GM19025 (cell line): ENCODE results near the gene FGFRL1.
"Not testable (repeated sequence)": the region's sequence is repeated elsewhere in the genome, so short reads cannot be mapped to it uniquely, and the experiment has no call there.

Source experiments
- ATAC-seq: cut with Tn5 transposase; IDR thresholded peaks from one replicate; pipeline ENCODE4 v1.9.1; 2021; ENCODE audit warnings: mild to moderate bottlenecking, low read depth, moderate library complexity; ENCODE audit not compliant: unreplicated experiment

FGFRL1 gene

DNA sequence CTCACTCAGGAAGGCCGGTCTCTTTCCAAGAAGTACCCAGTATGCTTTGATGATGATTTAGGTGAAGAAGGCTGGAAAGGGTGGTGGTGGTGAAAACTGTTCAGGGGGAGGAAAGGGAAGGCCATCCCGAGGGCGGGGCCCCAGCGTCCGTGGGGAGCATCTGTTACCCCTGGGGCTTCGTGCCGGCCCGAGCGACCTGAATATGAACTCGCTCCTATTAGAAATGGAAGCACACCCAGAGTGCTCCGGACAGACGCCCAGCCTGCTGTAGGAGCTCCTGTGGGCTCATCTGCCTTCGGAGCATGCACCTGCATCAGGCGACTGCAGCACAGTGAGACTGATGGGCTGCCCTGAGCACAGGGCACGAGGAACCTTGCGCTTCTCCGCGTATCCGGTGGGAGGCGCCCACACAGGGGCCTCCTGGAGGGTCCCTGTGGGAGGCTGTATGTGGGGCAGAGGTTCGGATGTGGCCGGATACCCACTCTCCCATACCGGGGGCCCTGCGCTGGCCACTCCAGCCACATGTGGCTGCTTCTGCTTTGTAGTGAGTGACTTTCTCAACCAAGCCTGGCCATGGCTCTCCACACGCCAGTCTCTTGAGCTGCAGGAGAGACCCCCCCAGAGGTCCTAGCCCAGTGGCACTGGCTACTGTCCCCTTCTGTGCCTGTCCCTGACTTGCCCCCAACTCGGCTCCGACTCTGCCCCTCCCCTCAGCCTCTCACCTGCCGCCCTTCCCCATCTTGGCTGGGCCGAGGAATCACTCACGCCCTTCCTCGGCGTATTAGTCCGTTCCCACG, 36.7 kb downstream of the FGFRL1 start:
- ATAC-seq, result no peak

DNA sequence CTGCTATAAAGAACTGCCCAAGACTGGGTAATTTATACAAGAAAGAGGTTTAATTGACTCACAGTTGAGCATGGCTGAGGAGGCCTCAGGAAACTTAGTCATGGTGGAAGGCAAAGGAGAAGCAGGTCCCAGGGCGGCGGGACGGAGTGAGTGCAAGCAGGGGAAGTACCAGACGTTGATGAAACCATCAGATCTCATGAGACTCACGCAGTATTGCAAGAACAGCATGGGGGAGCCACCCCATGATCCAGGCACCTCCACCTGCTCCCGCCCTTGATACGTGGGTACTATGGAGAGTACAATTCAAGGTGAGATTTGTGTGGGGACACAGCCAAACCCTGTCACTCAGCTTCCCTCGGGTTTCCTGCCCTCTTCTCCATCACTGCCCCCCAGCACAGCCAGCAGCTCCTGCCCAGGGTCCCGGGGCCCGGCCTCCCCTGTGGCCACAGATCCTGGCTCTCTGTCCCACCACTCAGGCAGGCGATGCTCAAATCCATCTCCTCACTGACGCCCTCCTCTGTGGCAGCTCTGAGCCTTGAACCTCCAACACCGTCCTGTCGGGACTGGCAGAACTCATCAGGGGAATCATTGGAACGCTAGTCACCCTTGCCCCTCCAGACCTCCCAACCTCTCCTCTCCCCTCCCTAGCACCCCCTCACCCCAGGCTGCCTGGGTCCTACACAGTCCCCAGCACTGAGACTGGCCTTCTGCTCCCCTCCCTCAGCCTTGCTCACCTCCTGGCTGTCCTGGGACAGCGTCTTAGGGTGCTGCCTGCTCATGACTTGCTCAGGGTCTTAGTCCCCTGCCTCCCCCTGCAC, 37.6 kb downstream of the FGFRL1 start:
- ATAC-seq, result no peak

GRCh38 chr4:1049591-1049905, 38.1 kb downstream of the FGFRL1 start:
- no peak for ATAC-seq

GRCh38 chr4:1050486-1051213, 39.2 kb downstream of the FGFRL1 start:
- no peak for ATAC-seq

GRCh38 chr4:1051472-1051871, 40.0 kb downstream of the FGFRL1 start:
- no peak for ATAC-seq

GRCh38 chr4:1052231-1052671, 40.8 kb downstream of the FGFRL1 start:
- no peak for ATAC-seq

DNA sequence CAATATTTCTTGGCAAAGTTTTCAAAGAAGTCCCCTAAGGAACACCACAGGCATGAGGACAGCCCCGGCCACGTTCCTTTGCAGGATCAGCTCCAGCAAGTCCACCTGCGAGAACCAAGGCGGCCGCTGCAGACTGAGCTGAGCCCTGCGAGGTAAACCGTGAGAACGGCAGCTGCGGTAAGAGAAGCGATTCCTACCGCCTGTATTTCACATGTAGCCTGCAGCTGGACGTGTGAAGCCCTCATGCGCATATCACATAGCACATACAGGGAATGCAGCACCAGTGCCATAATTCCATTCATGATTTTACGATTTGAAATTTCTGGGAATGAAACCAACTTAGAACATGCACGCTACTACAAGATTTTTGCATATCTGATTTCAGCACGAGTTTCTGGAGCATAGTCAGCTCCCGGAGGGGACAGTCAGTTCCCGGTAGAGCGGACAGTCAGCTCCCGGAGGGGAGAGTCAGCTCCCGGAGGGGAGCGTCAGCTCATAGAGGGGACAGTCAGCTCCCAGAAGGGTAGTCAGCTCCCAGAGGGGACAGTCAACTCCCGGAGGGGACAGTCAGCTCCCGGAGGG, 41.7 kb downstream of the FGFRL1 start:
- ATAC-seq, result no peak

GRCh38 chr4:1053891-1054290, 42.5 kb downstream of the FGFRL1 start:
- not testable (repeated sequence) for ATAC-seq

DNA sequence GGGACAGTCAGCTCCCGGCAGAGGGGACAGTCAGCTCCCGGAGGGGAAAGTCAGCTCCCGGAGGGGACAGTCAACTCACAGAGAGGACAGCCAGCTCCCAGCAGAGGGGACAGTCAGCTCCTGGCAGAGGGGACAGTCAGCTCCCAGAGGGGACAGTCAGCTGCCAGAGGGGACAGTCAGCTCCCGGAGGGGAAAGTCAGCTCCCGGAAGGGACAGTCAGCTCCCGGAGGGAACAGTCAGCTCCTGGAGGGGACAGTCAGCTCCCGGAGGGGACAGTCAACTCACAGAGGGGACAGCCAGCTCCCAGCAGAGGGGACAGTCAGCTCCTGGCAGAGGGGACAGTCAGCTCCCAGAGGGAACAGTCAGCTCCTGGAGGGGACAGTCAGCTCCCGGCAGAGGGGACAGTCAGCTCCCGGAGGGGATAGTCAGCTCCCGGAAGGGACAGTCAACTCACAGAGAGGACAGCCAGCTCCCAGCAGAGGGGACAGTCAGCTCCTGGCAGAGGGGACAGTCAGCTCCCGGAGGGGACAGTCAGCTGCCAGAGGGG, 43.3 kb downstream of the FGFRL1 start:
- ATAC-seq, result not testable (repeated sequence)

- not testable (repeated sequence) for ATAC-seq
Observed at GRCh38 chr4:1055243-1055701, 43.8 kb downstream of the FGFRL1 start.

DNA sequence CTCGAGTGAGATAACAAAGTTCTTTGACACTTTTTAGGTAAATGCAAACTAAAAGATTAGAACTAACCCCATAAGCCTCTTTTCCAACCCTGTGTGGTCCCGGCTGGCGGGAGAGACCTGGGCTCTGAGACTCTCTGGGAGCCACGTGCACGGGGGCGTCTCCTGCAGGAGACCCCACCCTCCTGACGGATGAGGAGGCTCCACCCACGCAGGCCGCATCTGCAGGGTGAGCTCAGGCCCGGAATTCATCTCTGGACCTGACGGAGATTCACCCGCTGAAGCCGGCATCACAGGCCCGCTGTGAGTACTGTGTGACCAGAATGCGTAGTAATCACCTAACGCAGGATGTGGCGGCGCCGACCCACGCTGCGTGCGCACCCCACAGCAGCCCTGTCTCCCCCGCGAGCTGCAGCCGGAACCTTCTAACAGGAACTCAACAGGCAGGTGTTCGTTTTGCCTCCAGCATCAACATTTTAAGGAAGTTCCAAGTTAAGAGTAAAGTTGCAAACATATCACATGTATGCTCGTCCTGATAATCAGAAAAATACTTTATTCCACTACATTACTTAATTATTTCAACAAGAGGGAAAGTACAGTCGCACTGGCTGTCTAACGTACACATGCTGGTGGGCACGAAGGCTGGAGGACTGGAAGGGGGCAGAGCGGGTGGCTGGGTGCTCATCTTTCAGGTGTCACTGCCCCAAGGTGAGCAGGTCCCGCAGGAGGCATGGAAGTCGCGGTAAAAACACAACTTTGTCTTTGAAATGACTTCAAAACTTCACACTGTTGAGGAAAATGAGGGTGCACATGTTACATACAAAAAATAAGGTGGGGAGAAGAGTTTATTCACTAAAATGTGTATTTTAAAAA, 44.5 kb downstream of the FGFRL1 start:
- ATAC-seq, result no peak

DNA sequence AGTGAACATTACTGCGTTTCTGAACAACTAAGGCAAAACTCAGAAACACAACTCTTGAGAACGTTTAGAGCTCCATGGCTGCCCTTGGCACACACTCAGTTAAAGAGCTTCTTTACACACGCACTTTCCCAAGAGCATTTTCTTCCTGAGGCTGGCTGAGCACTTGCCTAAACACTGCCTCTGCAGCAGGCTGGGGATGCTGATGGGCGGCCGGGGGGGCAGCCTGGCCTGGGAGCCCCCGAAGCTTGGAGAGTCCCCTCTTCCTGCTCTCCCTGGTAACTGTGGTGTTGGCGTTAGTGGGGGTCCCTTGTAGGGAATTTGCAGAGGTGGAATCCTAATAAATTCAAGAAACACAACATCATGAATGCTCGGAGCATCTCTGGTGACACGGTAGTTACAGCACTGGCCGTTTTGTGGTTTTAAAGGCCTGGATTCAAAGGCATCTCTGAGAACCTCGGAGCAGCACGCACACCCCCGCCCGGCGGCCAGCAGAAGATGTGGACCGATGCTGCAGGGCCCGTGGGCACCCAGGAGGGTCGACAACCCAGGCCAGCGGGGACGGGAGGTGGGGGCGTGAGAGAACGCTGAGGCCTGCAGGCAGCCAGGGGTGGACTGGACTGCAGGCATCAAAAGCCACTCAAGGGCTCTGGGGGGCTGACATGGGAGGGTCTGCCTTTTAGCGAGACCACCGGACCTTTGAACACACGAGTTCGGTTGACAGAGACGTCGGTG, 45.4 kb downstream of the FGFRL1 start:
- no peak for ATAC-seq

DNA sequence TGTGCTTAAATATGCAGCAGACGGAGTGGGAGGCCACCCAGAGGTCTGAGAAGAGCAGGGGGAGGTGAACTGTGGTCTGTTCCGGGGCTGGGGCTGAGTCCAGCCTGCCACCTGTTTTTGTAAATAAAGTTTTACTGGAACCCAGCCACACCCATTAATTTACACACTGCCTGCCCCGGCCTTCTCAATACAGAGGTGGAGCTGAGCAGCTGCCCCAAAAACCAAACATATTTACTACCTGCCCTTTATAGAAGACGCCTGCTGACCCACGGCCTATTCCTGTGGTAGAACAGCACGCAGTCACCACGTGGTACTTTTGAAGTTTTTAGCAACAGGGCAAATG, 45.9 kb downstream of the FGFRL1 start:
- no peak for ATAC-seq

GRCh38 chr4:1058198-1058996, 47.0 kb downstream of the FGFRL1 start:
- no peak for ATAC-seq

DNA sequence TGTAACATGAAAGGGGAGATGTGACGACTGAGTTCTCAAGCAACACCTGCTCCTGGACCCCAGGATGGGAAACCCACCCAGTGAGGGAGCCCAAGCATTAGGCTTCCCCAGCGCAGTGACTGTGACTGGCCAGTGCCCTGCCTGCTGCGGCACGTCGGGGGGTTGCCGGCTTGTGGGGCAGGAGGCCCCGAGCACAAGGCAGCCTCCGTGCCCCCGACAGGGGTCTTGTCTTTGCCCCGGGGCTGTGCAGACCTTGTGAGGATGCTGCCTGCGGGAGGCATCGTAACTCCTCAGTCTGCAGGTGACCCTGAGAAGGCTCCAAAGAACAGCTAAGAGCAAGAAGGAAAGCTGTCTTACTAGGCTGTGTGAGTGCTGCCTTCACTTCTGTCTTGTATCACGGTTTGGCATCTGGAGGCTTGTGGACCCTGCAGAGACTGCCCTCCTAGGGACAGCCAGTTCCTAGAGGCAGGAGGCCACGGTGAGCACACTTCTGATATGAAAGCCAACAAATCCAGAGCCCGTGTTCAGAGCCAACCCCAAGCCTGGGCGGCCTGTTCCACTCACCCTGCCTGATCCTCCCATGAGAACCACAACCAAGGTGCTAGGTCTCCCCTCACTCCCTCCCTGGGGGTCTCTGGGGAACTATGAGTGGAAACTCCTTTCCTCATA, 47.7 kb downstream of the FGFRL1 start:
- no peak for ATAC-seq

GRCh38 chr4:1060121-1060520, 48.7 kb downstream of the FGFRL1 start:
- ATAC-seq, result no peak

DNA sequence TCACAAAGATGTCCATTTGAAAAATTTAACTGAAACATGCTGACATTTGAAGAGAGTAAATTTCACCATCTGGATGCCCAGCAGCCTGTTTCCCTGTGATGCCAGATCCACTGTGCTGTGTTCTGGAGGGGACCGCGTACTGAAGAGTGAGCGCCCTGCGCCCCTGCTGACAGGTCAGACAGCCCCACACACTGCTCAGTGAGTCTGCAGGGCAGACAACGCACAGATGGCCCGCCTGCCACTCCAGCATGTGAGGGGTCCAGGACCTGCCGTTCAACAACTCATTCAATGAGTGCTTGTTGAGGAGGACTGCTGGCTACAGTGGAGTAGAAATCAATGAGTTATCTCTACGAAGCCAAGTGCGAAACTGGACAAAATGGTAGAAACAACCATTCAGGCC, 49.2 kb downstream of the FGFRL1 start:
- no peak for ATAC-seq
